ENCODE results near the gene XRRA1. TPM values are rescaled to one million over a fixed set of nuclear protein-coding genes. Genes with fewer than 3 reads are reported as not detected.

XRRA1 gene
- total RNA-seq, 1 donor from 2014 or later: 10.0 TPM

- DNase-seq: no peak
- no peak overlapping the region for H3K27ac ChIP-seq
- intact Hi-C loops (cut with DNase I): no loop called here
- no peak for ATAC-seq
- TF ChIP-seq, protein P1, sequence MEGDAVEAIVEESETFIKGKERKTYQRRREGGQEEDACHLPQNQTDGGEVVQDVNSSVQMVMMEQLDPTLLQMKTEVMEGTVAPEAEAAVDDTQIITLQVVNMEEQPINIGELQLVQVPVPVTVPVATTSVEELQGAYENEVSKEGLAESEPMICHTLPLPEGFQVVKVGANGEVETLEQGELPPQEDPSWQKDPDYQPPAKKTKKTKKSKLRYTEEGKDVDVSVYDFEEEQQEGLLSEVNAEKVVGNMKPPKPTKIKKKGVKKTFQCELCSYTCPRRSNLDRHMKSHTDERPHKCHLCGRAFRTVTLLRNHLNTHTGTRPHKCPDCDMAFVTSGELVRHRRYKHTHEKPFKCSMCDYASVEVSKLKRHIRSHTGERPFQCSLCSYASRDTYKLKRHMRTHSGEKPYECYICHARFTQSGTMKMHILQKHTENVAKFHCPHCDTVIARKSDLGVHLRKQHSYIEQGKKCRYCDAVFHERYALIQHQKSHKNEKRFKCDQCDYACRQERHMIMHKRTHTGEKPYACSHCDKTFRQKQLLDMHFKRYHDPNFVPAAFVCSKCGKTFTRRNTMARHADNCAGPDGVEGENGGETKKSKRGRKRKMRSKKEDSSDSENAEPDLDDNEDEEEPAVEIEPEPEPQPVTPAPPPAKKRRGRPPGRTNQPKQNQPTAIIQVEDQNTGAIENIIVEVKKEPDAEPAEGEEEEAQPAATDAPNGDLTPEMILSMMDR (IDR thresholded peaks at IDR 0.05): no peak
- H3K36me3 ChIP-seq: peaks cover 11% of the 10 kb centered on the region
- H3K9me3 ChIP-seq: no peaks in the 10 kb centered on the region
- H3K4me1 ChIP-seq: peaks cover 41% of the 10 kb centered on the region
- H3K4me3 ChIP-seq: no peak overlapping the region
- H3K27me3 ChIP-seq (ENCODE audit: low read depth): no peaks in the 10 kb centered on the region
Observed at GRCh38 chr11:74956397-74957015, 7.6 kb upstream of the XRRA1 start.

DNA sequence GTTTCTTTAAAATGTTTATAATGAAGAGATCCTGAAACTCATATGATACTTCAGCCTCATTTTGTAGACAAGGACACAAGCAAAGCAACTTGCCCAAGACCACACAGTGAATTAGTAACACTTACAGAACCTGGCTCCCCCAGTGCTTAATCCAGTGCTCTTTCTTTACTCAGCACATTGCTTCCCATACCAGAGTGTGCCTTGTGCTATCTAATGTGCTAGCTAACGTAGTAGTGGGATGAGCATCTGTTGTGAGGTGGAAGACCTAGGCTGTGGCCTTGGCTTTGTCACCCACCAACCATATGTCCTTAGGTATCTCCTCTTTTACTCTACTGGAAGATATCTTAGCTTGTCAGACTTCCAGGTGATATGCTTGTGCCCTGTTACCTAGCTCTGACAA is 5.3 kb upstream of the XRRA1 start:
- H3K27me3 ChIP-seq (ENCODE audit: low read depth): no peaks in the 10 kb centered on the region
- H3K4me1 ChIP-seq: peaks cover 48% of the 10 kb centered on the region
- H3K4me3 ChIP-seq: no peak overlapping the region
- intact Hi-C loops (cut with DNase I): no loop called here
- no peaks in the 10 kb centered on the region for H3K9me3 ChIP-seq
- peaks cover 8% of the 10 kb centered on the region for H3K36me3 ChIP-seq
- DNase-seq: no peak
- no peak overlapping the region for H3K27ac ChIP-seq
- ATAC-seq: no peak
- TF ChIP-seq, protein P1 (IDR thresholded peaks at IDR 0.05): no peak

DNA sequence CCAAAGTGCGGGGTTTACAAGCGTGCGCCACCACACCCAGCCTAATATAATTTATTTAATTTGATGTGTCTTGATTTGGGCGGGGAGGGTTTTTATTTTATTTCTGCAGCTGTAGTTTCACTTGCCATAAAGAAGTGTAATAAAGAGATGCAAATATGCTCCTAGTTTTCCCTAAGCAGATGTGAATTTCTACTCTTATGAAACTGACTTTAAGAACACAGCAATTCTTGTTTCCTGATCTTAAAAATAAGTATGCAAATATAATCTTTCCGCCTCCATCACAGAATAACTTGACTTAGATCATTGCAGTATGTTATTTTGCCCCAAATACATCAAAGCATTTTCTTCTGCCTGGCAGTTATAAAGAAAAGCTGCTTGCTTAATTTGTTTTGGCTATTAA is 4.6 kb upstream of the XRRA1 start:
- H3K9me3 ChIP-seq: no peaks in the 10 kb centered on the region
- H3K4me1 ChIP-seq: peaks cover 48% of the 10 kb centered on the region
- TF ChIP-seq, protein P1 (IDR thresholded peaks at IDR 0.05): no peak
- ATAC-seq: no peak
- no peaks in the 10 kb centered on the region for H3K27me3 ChIP-seq (ENCODE audit: low read depth)
- no peak overlapping the region for H3K4me3 ChIP-seq
- DNase-seq: no peak
- intact Hi-C loops (cut with DNase I): no loop called here
- no peak overlapping the region for H3K27ac ChIP-seq
- H3K36me3 ChIP-seq: peaks cover 8% of the 10 kb centered on the region

- H3K27me3 ChIP-seq (ENCODE audit: low read depth): no peaks in the 10 kb centered on the region
- no peak overlapping the region for H3K4me3 ChIP-seq
- no peak overlapping the region for H3K27ac ChIP-seq
- TF ChIP-seq, protein P1 (IDR thresholded peaks at IDR 0.05): no peak
- intact Hi-C loops (cut with DNase I): no loop called here
- peaks cover 46% of the 10 kb centered on the region for H3K4me1 ChIP-seq
- DNase-seq: no peak
- ATAC-seq: no peak
- no peaks in the 10 kb centered on the region for H3K9me3 ChIP-seq
- H3K36me3 ChIP-seq: peaks cover 8% of the 10 kb centered on the region
Observed at GRCh38 chr11:74952752-74953151, 3.9 kb upstream of the XRRA1 start.

DNA sequence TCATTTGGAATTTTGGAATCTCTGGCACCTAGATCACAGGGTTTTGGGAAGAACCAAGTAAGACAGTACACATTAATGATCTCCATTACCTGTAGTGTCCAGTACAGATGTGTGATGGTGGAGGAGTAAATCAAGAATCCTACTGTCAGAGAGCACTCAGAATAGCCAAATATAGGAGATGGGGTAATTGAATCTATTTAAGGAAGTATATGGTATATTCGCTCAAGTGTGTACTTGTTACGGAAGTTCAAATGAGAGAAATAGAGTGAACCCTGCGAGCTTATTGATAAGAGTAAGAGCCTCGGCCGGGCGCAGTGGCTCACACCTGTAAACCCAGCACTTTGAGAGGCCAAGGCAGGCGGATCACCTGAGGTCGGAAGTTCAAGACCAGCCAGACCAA is 2.3 kb upstream of the XRRA1 start:
- H3K36me3 ChIP-seq: peaks cover 8% of the 10 kb centered on the region
- H3K27me3 ChIP-seq (ENCODE audit: low read depth): no peaks in the 10 kb centered on the region
- H3K4me3 ChIP-seq: no peak overlapping the region
- TF ChIP-seq, protein P1 (IDR thresholded peaks at IDR 0.05): no peak
- intact Hi-C loops (cut with DNase I): no loop called here
- ATAC-seq (no peak), DNase-seq (no peak)
- H3K27ac ChIP-seq: no peak overlapping the region
- no peaks in the 10 kb centered on the region for H3K9me3 ChIP-seq
- peaks cover 32% of the 10 kb centered on the region for H3K4me1 ChIP-seq

All from lower lobe of right lung (tissue), 2 donors.